Spleen (tissue), 11 donors: ENCODE measurements around the gene SEC22B. TPM values are rescaled to one million over a fixed set of nuclear protein-coding genes. Genes with fewer than 3 reads are reported as not detected.
"Not testable (repeated sequence)": the region's sequence is repeated elsewhere in the genome, so short reads cannot be mapped to it uniquely, and the experiment has no call there.

Experiments used
- DNase-seq: peaks from one replicate; pipeline ENCODE4 v3.0.0-alpha.2; 2020
- H3K27ac ChIP-seq, 8 donors: fragments of 200-600 bp; sonication (generic) in 7 of 8; 1 replicate in 4 of 8; 2 replicates in 4 of 8; pipeline versions ENCODE4 v1.5.0 to v1.8.0; 2016 to 2021; ENCODE audit warnings: inconsistent platforms in 4 of 8, mild to moderate bottlenecking in 4 of 8, moderate library complexity in 1 of 8
- H3K27me3 ChIP-seq, 7 donors: fragments of 200-600 bp; sonication (generic) in 6 of 7; replicated peaks in 1 of 7; 1 replicate in 4 of 7; 2 replicates in 3 of 7; pipeline versions ENCODE4 v1.5.0 to v1.8.0; 2016 to 2021; ENCODE audit warnings: inconsistent platforms in 3 of 7, mild to moderate bottlenecking in 1 of 7
- H3K36me3 ChIP-seq, 6 donors: fragments of 200-600 bp; sonication (generic) in 5 of 6; 1 replicate in 4 of 6; 2 replicates in 2 of 6; pipeline versions ENCODE4 v1.5.0 to v1.8.0; 2016 to 2021; ENCODE audit warnings: inconsistent platforms in 2 of 6
- H3K4me1 ChIP-seq, 6 donors: fragments of 200-600 bp; sonication (generic) in 5 of 6; 1 replicate in 3 of 6; 2 replicates in 3 of 6; pipeline versions ENCODE4 v1.5.0 to v1.8.0; 2016 to 2021; ENCODE audit warnings: inconsistent platforms in 3 of 6
- H3K4me3 ChIP-seq, 8 donors: fragments of 200-600 bp; sonication (generic) in 7 of 8; 1 replicate in 4 of 8; 2 replicates in 4 of 8; pipeline versions ENCODE4 v1.5.0 to v1.8.0; 2016 to 2021; ENCODE audit warnings: inconsistent platforms in 4 of 8, mild to moderate bottlenecking in 4 of 8, moderate library complexity in 2 of 8
- H3K9me3 ChIP-seq, 8 donors: fragments of 200-600 bp; sonication (generic) in 7 of 8; 1 replicate in 4 of 8; 2 replicates in 4 of 8; pipeline versions ENCODE4 v1.5.0 to v1.8.0; 2016 to 2021; ENCODE audit warnings: inconsistent platforms in 4 of 8
- WGBS, 5 donors: extraction: QIAGEN DNeasy Blood & Tissue Kit in 3 of 5; methylation state at CpG; one replicate each; pipeline versions ENCODE4 v1.1.5 to v1.1.7; 2013 to 2018; 5-methylcytosine and 5-hydroxymethylcytosine counted together
- intact Hi-C: fragments of 100-400 bp; cut with DNase I; formaldehyde crosslinking; loops from one replicate; pipeline ENCODE4 v1.15.0; 2023; ENCODE audit warnings: low total_unique reads
- polyA plus RNA-seq, 3 donors: library from polyadenylated mRNA; stranded (reverse); fragments of 200-250 nt; gene quantifications; one replicate each; pipeline ENCODE4 v1.2.1, GENCODE V29; 2013
- total RNA-seq, 7 donors: library from RNA; depleted of rRNA in 3 of 7; stranded (reverse); fragments of >200 nt in 3 of 7; fragmentation: NEBNext Ultra II Directional in 4 of 7; extraction: Animal tissue kit (Norgen Biotek cat#: 25700) in 4 of 7; gene quantifications; one replicate each; pipeline versions ENCODE4 v1.1.0 to v1.2.1, GENCODE V29; 2016 to 2021
- donor health status: healthy with polysubstance abuse.
- donor health status: DM: no; HTN: no; CAD: no; lungs with moderate emphysema.
- donor health status: DM: no; HTN: no; CAD: no.
- donor health status: Bipolar disorder and iron deficiency.
- donor health status: healthy.
- donor health status: DM: no; HTN: no; CAD: no.
- donor health status: DM: yes; HTN: yes; CAD: no.

SEC22B gene
- total and polyA plus RNA-seq, 10 donors, result 11.1 to 37.9 (median 27.8) TPM

DNA sequence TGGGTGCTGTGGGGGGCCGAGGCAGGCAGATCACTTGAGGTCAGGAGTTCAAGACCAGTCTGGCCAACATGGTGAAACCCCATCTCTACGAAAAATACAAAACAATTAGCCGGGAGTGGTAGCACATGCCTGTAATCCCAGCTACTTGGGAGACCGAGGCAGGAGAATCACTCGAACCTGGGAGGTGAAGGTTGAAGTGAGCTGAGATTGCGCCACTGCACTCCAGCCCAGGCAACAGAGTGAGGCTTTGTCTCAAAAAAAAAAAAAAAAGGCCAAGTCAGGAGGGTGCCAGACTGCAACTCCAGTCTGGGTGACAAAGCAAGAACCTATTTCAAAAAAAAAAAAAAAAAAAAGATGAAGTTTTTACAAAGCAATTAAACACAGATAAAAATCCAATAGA is 50.1 kb downstream of the SEC22B start:
- DNase-seq, result not testable (repeated sequence)
- 75 to 100% (median 93%) methylated on average over 1 to 3 of the region's 6 CpGs; no CpG with 5 or more reads in 1 of the 5 donors for WGBS, 5 donors
- peaks cover 0 to 36% (median 15%) of the 10 kb centered on the region in 6 donors for H3K4me1 ChIP-seq

DNA sequence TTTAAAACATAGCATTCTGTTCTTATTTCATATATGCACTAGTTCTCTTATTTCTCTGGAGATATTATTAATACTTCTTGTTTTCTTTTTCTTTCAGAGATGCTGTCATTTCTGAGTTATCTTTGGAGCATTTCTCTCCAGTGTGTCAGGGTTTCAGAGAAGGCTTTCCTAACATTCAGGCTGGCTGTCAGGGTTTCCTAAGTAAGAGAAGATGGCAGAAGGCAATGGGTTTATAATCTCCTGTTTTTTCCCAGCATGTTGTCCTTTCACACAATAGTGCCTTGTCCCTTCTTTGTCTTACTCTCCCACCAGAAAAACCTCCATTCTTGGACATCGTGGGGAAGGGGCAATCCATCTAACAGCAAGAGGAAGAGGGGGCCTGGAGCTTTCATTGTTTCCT is 51.7 kb downstream of the SEC22B start:
- H3K36me3 ChIP-seq, DNase-seq, H3K9me3 ChIP-seq, intact Hi-C loops, H3K4me3 ChIP-seq, H3K27ac ChIP-seq, H3K27me3 ChIP-seq: not testable (repeated sequence)
- peaks cover 0 to 31% (median 13%) of the 10 kb centered on the region in 6 donors for H3K4me1 ChIP-seq
- 50 to 88% (median 63%) methylated on average over 1 of the region's 1 CpG for WGBS, 5 donors

More for the DNA sequence above, 50.1 kb downstream of the SEC22B start:
- H3K27ac ChIP-seq, intact Hi-C loops, H3K36me3 ChIP-seq, H3K9me3 ChIP-seq, H3K4me3 ChIP-seq, H3K27me3 ChIP-seq: not testable (repeated sequence)

DNA sequence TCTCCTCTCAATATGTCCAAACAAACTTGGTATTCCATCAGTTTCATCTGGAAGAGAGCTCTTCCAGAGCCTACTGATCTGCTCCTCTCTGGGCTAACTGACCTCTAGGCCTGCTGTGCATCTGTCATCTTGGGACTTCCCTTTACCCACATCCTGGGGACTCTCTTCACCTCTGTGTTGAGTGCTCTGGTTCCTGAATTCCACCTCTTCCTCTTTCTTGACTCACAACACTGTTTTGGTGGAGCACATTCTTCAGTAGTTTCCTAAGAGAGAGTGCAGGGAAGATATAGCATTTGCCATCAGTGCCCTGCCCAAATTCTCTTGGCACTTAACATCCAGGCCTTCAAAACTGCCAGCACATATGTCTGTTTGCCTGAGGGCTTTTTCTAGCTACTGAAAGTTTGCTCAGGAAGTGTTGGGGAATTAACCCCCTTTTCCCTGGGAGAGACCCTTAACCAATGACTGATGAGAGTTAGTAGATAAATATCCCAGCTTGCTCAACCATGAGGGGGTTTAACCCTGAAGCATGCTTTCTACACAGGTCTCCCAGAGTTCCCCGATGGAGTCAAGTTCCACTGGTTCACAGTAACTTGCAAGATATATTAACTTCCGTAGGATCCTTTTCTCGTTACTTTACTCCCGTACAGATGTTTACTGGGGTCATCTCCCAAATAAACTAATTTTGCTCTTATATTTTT is 52.4 kb downstream of the SEC22B start:
- H3K4me3 ChIP-seq, H3K9me3 ChIP-seq, H3K36me3 ChIP-seq, intact Hi-C loops, DNase-seq, H3K27me3 ChIP-seq: not testable (repeated sequence)
- Histone ChIP-seq H3K4me1 (peaks cover 0 to 31% (median 13%) of the 10 kb centered on the region in 6 donors), H3K27ac (peak overlapping the region in 4 of 8 donors; percentile 12 to 67 (median 57))
- 77 to 95% (median 90%) methylated on average over 4 of the region's 4 CpGs for WGBS, 5 donors

DNA sequence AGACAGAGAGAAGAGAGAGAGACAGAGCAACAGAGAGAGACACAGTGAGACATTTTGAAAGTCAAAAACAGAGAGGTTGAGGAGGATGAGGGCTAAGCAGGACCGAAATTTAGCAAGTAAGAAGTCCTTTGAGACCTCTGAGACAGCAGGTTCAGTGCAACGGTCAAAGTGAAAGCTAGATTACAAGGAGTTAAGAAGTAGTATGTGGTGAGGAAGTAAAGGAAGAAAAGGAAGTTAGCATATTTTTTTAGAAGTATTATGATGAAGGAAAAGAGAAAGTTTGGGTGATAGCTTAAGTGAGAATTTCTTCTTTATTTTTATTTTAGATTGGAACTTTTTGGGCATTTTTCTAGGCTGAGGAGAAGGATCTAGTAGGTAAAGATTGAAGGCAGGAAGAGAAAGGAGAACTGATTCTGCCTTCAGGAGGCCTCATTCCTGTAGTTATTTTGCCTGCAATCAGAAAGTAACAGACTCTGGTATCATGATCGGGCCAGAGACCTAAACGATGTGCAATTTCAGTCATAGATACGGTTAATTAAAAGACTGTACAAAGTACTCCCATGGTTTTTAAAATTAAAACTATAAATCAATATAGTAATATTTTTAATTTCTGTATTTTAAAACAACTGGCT is 53.9 kb downstream of the SEC22B start:
- intact Hi-C loops, H3K27me3 ChIP-seq, DNase-seq, H3K36me3 ChIP-seq, H3K9me3 ChIP-seq, H3K4me3 ChIP-seq: not testable (repeated sequence)
- WGBS, 5 donors, result 7 to 37% (median 15%) methylated on average over 1 to 2 of the region's 5 CpGs
- H3K4me1 ChIP-seq, result peaks cover 0 to 41% (median 14%) of the 10 kb centered on the region in 6 donors
- peak overlapping the region in 4 of 8 donors; percentile 34 to 67 (median 48) for H3K27ac ChIP-seq

DNA sequence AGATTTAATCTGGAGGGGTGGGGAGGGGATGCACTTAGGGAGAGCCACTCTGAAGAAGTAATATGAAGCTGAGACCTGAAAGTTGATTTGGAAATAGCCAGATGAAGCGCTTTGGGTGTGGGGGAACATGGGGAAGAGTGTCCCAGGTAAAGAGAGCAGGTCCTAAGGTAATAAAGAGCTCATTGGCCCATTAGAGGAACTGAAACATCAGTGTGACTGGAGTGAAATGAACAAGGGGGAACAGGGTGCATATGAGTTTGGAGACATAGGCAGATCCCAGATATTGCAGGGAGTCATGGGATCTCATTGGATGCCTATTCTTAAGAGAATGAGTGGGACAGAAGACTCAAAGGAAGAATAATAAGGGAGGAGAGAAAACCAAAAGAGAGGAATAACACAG is 54.5 kb downstream of the SEC22B start:
- H3K9me3 ChIP-seq, intact Hi-C loops, H3K36me3 ChIP-seq, H3K4me3 ChIP-seq, H3K27me3 ChIP-seq, DNase-seq: not testable (repeated sequence)
- H3K4me1 ChIP-seq, result peaks cover 0 to 41% (median 14%) of the 10 kb centered on the region in 6 donors
- peak overlapping the region in 4 of 8 donors; percentile 34 to 67 (median 48) for H3K27ac ChIP-seq
- whole genome bisulfite sequencing, 5 donors, result 67 to 83% (median 81%) methylated on average over 1 of the region's 1 CpG

DNA sequence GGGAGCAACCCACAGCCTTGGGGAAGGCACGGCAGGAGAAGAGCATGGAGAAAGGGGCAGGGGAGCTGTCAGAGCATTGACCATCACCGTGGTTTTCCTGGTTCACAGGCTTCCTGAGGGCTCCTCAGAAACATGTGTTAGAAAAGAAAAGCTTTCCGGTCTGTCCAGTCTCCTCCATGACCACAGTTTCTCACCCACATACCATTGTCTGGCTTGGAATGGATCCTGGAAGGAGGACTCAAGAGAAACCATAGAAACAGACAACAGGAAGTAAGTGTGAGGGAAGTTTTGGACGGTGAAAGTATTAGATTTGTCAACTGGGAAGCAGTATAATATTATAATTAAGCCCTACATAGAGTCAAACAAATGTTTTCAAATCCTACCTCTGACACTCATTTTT is 55.8 kb downstream of the SEC22B start:
- DNase-seq, H3K27me3 ChIP-seq, intact Hi-C loops, H3K36me3 ChIP-seq, H3K4me3 ChIP-seq, H3K9me3 ChIP-seq, H3K27ac ChIP-seq: not testable (repeated sequence)
- 17 to 53% (median 20%) methylated on average over 1 to 2 of the region's 4 CpGs; no CpG with 5 or more reads in 1 of the 5 donors for WGBS, 5 donors
- H3K4me1 ChIP-seq, result peaks cover 0 to 41% (median 14%) of the 10 kb centered on the region in 6 donors

DNA sequence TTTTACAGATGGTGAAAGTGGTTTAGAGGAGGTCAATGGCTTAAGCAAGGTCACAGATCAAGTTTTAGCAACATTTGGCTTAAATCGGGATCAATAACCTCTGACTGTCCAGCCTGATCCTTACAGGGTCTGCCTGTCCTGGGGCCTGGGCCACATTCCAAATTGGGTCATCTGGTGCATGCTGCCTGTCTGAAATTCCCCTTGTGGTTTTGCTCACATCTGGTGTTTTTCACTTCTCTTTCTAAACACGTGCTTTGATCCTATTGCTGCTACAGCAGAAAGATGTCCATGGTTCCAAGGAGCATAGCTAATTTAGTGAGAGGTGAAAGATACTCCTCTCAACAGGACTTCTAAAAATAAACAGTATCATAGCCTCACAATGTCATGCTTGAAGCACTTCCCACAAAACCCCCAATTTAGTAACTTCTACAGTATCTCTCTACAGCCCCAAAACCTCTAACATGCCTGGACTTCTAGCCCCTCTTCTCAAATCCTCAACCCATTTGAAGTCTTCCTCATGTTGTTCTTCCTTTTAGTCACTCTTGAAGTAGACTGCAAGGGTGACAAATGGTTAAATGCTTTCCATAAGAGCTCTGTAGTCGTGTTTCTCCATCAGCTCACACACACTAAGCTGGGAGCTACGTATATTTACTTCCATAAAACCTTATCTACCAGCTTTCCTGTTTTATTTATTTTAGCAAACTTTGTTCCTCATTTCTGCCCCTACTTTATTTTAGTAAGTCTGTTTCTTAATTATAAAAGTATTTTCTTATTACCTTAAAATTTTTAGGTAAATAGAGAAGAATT is 58.7 kb downstream of the SEC22B start:
- H3K4me3 ChIP-seq, H3K27me3 ChIP-seq, H3K9me3 ChIP-seq, intact Hi-C loops, H3K36me3 ChIP-seq: not testable (repeated sequence)
- peaks cover 0 to 26% (median 5%) of the 10 kb centered on the region in 6 donors for H3K4me1 ChIP-seq
- peak overlapping the region in 2 of 8 donors; percentile 42 to 44 for H3K27ac ChIP-seq
- WGBS, 5 donors, result 16 to 28% (median 20%) methylated on average over 2 to 3 of the region's 4 CpGs
- peak; percentile 74 for DNase-seq

DNA sequence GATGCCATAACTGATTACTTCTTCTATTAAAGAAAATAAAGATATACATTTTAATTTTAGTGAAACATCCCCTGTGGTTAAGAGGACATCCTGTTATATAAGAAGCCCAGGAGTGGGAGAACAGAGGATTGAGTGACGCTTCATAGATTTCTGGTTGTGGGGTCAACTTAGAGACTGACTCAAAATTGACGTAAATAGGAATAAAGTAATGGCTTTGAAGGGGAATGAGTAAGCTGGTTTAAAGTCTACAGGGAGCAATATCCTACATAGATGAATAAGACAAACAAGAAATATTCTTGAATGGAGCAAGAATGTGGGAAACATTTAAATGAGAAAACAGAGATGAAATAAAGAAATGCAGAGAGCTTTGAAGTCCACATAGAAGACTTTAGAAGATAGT is 60.2 kb downstream of the SEC22B start:
- DNase-seq, result not testable (repeated sequence)
- 79 to 88% (median 85%) methylated on average over 2 of the region's 2 CpGs for WGBS, 5 donors

DNA sequence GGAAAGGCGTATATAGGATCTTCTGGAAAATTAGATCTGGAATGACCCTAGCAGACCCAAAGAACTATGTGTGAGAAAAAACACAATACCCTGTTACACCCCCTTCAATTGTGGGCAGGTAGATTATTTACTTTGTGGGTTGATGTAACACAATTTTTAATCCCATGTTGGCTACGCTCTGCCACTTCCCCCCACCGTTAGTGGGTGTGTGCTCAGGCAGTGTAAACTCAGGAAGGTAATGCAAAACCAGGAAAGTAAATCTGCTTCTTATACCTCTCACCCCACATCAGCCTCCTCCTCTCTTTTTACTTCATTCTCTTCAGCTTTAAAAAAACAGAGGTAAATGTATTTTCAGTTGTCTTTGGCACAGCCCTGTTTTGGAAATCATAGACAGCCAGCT is 63.2 kb downstream of the SEC22B start:
- H3K4me3 ChIP-seq, H3K27ac ChIP-seq, DNase-seq, intact Hi-C loops, H3K9me3 ChIP-seq, H3K36me3 ChIP-seq, H3K27me3 ChIP-seq: not testable (repeated sequence)
- H3K4me1 ChIP-seq, result peaks cover 0 to 10% (median 3%) of the 10 kb centered on the region in 6 donors
- WGBS, 5 donors, result 25 to 75% (median 56%) methylated on average over 1 to 2 of the region's 3 CpGs; no CpG with 5 or more reads in 2 of the 5 donors

More for the DNA sequence above, 60.2 kb downstream of the SEC22B start:
- H3K36me3 ChIP-seq, H3K27me3 ChIP-seq, H3K9me3 ChIP-seq, intact Hi-C loops, H3K4me3 ChIP-seq, H3K27ac ChIP-seq: not testable (repeated sequence)
- peaks cover 0 to 13% (median 3%) of the 10 kb centered on the region in 6 donors for H3K4me1 ChIP-seq

DNA sequence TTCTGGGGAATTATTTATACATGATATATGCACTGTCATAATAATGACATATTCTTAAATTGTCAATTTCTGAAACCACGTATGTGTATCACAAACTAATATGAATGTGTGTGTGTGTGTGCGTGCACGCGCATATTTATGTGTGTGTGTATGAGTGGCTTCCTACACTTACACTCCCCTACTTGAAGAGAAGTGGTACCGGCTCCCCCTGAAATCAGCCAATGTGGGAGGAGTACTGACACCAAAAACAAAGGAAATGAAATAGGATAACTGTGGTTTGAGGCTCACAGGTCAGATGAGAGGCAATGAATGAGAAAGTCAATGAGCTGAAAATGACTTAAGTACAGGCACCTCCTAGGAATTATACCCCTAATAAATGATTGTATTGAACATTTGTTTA is 64.1 kb downstream of the SEC22B start:
- H3K27ac ChIP-seq, H3K9me3 ChIP-seq, H3K4me3 ChIP-seq, H3K36me3 ChIP-seq, DNase-seq, intact Hi-C loops, H3K4me1 ChIP-seq, H3K27me3 ChIP-seq: not testable (repeated sequence)
- WGBS, 5 donors, result 62 to 77% (median 67%) methylated on average over 5 of the region's 5 CpGs
